Stimulated activated CD8-positive, alpha-beta memory T cell treated with anti-CD3 and anti-CD28 coated beads, Interleukin-4, amount 100 ng/mL, for 1 hour (primary cell): ENCODE data around the gene NCR2.
"Not testable (repeated sequence)": the region's sequence is repeated elsewhere in the genome, so short reads cannot be mapped to it uniquely, and the experiment has no call there.

Experiments
- DNase-seq, 2 donors: peaks; one replicate each; pipeline ENCODE4 v3.0.0-alpha.2; 2020; ENCODE audit warnings: low read depth in 2 of 2, low spot score in 1 of 2

Gene NCR2

GRCh38 chr6:41335296-41335695, at the start of gene NCR2:
Gene NCR2, plus strand, starts transcription at chr6:41335608. Its CDS starts 269 bp downstream, at chr6:41335877.
- DNase-seq = no peak

- no peak for DNase-seq
These were observed 48.7 kb upstream of the NCR2 start, which contains the start of gene TREM1 for GRCh38 chr6:41286544-41287346. Gene TREM1, minus strand, starts transcription at chr6:41286682. Its CDS starts 27 bp downstream, at chr6:41286655.

GRCh38 chr6:41288030-41288753, 47.2 kb upstream of the NCR2 start:
- DNase-seq = no peak

- DNase-seq = no peak
These were observed 46.7 kb upstream of the NCR2 start for GRCh38 chr6:41288754-41289129.

- DNase-seq = no peak
These were observed 45.6 kb upstream of the NCR2 start for GRCh38 chr6:41289815-41290214.

- no peak for DNase-seq
These were observed 43.7 kb upstream of the NCR2 start for GRCh38 chr6:41291717-41292116.

GRCh38 chr6:41294214-41294872, 41.1 kb upstream of the NCR2 start:
- no peak for DNase-seq

- not testable (repeated sequence) for DNase-seq
These were observed 38.2 kb upstream of the NCR2 start for GRCh38 chr6:41297248-41297647.

GRCh38 chr6:41298785-41299502, 36.5 kb upstream of the NCR2 start:
- no peak for DNase-seq

GRCh38 chr6:41302638-41303037, 32.8 kb upstream of the NCR2 start:
- no peak for DNase-seq

GRCh38 chr6:41306187-41306854, 29.1 kb upstream of the NCR2 start:
- no peak for DNase-seq

GRCh38 chr6:41315203-41315602, 20.2 kb upstream of the NCR2 start:
- no peak for DNase-seq

- DNase-seq = no peak
These were observed 19.3 kb upstream of the NCR2 start for GRCh38 chr6:41315943-41316620.

- no peak for DNase-seq
These were observed 17.2 kb upstream of the NCR2 start for GRCh38 chr6:41318261-41318653.

- peak; percentile 46 to 59 for DNase-seq
These were observed 16.5 kb upstream of the NCR2 start for GRCh38 chr6:41318654-41319565.

GRCh38 chr6:41321183-41321582, 14.2 kb upstream of the NCR2 start:
- no peak for DNase-seq

GRCh38 chr6:41325446-41326066, 9.9 kb upstream of the NCR2 start:
- no peak for DNase-seq

GRCh38 chr6:41326092-41326491, 9.3 kb upstream of the NCR2 start:
- no peak for DNase-seq

- DNase-seq = no peak
These were observed 8.2 kb upstream of the NCR2 start for GRCh38 chr6:41327177-41327576.
